HepG2 (cell line): ENCODE data around the gene MBD5. TPM values are rescaled to one million over a fixed set of nuclear protein-coding genes. Genes with fewer than 3 reads are reported as not detected.

Source experiments
- ATAC-seq: fragments of 200-7000 bp; cut with Tn5 transposase; 3 replicates; pipeline ENCODE4 v1.9.1; 2020; ENCODE audit warnings: mild to moderate bottlenecking, moderate library complexity
- BruUV-seq: library from RNA; stranded (reverse); fragments of 400-500 nt; replicated peaks from 2 replicates; lab custom pipeline; 2021; lab: Mats Ljungman, UMichigan
- CTCF ChIA-PET: fragments of 300-600 bp; formaldehyde crosslinking; extraction: SDS; loops from one replicate; lab custom pipeline; 2021; ENCODE audit warnings: low total read pairs, inconsistent platforms, low intra/inter-chr PET ratio; lab: Yijun Ruan, JAX
- POLR2A ChIA-PET: fragments of 350-600 bp; sonication (Branson Sonifier 250); formaldehyde crosslinking; loops from one replicate; lab custom pipeline; 2020; ENCODE audit warnings: antibody characterized with exemption, inconsistent platforms; lab: Yijun Ruan, JAX
- DNase-seq: peaks from one replicate; pipeline ENCODE4 v3.0.0-alpha.2; 2015; ENCODE audit warnings: low spot score
- FAIRE-seq: peaks from 3 replicates; lab custom pipeline; 2011; peaks lifted over from hg19 to GRCh38; lab: Jason Lieb, UNC
- H2AFZ ChIP-seq: one replicate; pipeline ENCODE4 v1.6.1; 2011; ENCODE audit warnings: low read length, inconsistent platforms
- H3K27ac ChIP-seq: fragments of 300-600 bp; 3 replicates; pipeline ENCODE4 v1.8.0; 2011; ENCODE audit warnings: mixed run types, mild to moderate bottlenecking, mixed read lengths, low read length, inconsistent platforms; ENCODE audit not compliant: insufficient read depth; ENCODE audit errors: extremely low read length
- H3K27me3 ChIP-seq, 2 experiments: fragments of 200-600 bp in 1 of 2; 2 replicates in 1 of 2; 3 replicates in 1 of 2; pipeline versions ENCODE4 v1.6.0 to v1.8.0; 2011; ENCODE audit warnings: low read length in 2 of 2, mild to moderate bottlenecking in 2 of 2, moderate library complexity in 2 of 2, inconsistent platforms in 1 of 2; ENCODE audit not compliant: insufficient read depth in 2 of 2, control insufficient read depth in 1 of 2
- H3K36me3 ChIP-seq, 2 experiments: fragments of 200-600 bp in 1 of 2; replicated peaks in 1 of 2; 2 replicates in 1 of 2; 3 replicates in 1 of 2; pipeline versions ENCODE4 v1.5.1 to v1.8.0; 2011; ENCODE audit warnings: low read length in 2 of 2, inconsistent platforms in 1 of 2; ENCODE audit not compliant: insufficient read depth in 2 of 2, control insufficient read depth in 1 of 2
- H3K4me1 ChIP-seq: 2 replicates; pipeline ENCODE4 v1.5.1; 2012; ENCODE audit warnings: low read length, inconsistent platforms; ENCODE audit not compliant: insufficient read depth
- H3K4me2 ChIP-seq: 2 replicates; pipeline ENCODE4 v1.6.0; 2011; ENCODE audit warnings: low read depth, low read length, inconsistent platforms
- H3K4me3 ChIP-seq, 3 experiments: fragments of 200-600 bp in 1 of 3; sonication (generic), shearing (Covaris generic) in 1 of 3; replicated peaks in 1 of 3; 2 replicates each; pipeline ENCODE4 v1.5.1; 2011 to 2016; ENCODE audit warnings: low read length in 3 of 3, inconsistent platforms in 2 of 3, low read depth in 2 of 3, mild to moderate bottlenecking in 2 of 3, control low read depth in 1 of 3, mixed read lengths in 1 of 3; ENCODE audit not compliant: insufficient read depth in 1 of 3
- H3K79me2 ChIP-seq: one replicate; pipeline ENCODE4 v1.6.1; 2011; ENCODE audit warnings: low read length, inconsistent platforms; ENCODE audit not compliant: insufficient read depth
- H3K9ac ChIP-seq: 2 replicates; pipeline ENCODE4 v1.6.0; 2011; ENCODE audit warnings: mild to moderate bottlenecking, low read depth, low read length, inconsistent platforms; ENCODE audit not compliant: insufficient read depth
- H3K9me3 ChIP-seq: 2 replicates; pipeline ENCODE4 v1.5.1; 2012; ENCODE audit warnings: mild to moderate bottlenecking, low read length
- H4K20me1 ChIP-seq: 2 replicates; pipeline ENCODE4 v1.6.0; 2011; ENCODE audit warnings: inconsistent platforms, mild to moderate bottlenecking, low read length, moderate library complexity; ENCODE audit not compliant: insufficient read depth
- ATM ChIP-seq: fragments of 450-650 bp; IDR thresholded peaks from 2 replicates; pipeline ENCODE4 v1.7.1; 2017; ENCODE audit warnings: mild to moderate bottlenecking, borderline replicate concordance
- DR1 ChIP-seq: sonication (generic); formaldehyde crosslinking; IDR thresholded peaks from 2 replicates; pipeline ENCODE4 v1.8.0; 2021; ENCODE audit warnings: mild to moderate bottlenecking, missing genetic modification reagents, inconsistent platforms
- FOSL2 ChIP-seq: sonication (generic); formaldehyde crosslinking; IDR thresholded peaks from 2 replicates; pipeline ENCODE4 v1.4.0; 2020; ENCODE audit warnings: missing genetic modification reagents
- HCFC1 ChIP-seq: fragments of 150-350 bp; IDR thresholded peaks from 2 replicates; pipeline ENCODE4 v1.6.1; 2014; ENCODE audit warnings: low read depth, low read length
- MXI1 ChIP-seq: IDR thresholded peaks from 3 replicates; pipeline ENCODE4 v1.6.1; 2012; ENCODE audit warnings: low read depth, low read length, inconsistent platforms, borderline replicate concordance
- NFYB ChIP-seq: sonication (generic); formaldehyde crosslinking; IDR thresholded peaks from 2 replicates; pipeline ENCODE4 v1.4.0; 2020; ENCODE audit warnings: missing genetic modification reagents
- PCBP1 ChIP-seq: fragments of 200-400 bp; formaldehyde crosslinking; IDR thresholded peaks from 2 replicates; pipeline ENCODE4 v1.6.1; 2017; ENCODE audit warnings: mild to moderate bottlenecking, low read depth, low read length, borderline replicate concordance
- SMARCE1 ChIP-seq: fragments of 450-650 bp; IDR thresholded peaks from 2 replicates; pipeline ENCODE4 v1.6.1; 2017; ENCODE audit warnings: borderline replicate concordance
- TBP ChIP-seq: sonication (generic); formaldehyde crosslinking; IDR thresholded peaks from 2 replicates; pipeline ENCODE4 v1.5.0; 2020; ENCODE audit warnings: missing genetic modification reagents
- THYN1 ChIP-seq: sonication (generic); formaldehyde crosslinking; IDR thresholded peaks from 2 replicates; pipeline ENCODE4 v1.8.1; 2023; ENCODE audit warnings: low read depth, mild to moderate bottlenecking, moderate library complexity, missing genetic modification reagents, borderline replicate concordance
- ZBTB1 ChIP-seq: sonication (generic); formaldehyde crosslinking; IDR thresholded peaks from 2 replicates; pipeline ENCODE4 v1.4.0; 2020; ENCODE audit warnings: missing genetic modification reagents, borderline replicate concordance
- ZNF234 ChIP-seq: sonication (generic); formaldehyde crosslinking; conservative IDR thresholded peaks from 2 replicates; pipeline ENCODE4 v1.5.1; 2020; ENCODE audit warnings: mild to moderate bottlenecking, missing genetic modification reagents
- ZNF816 ChIP-seq: sonication (generic); formaldehyde crosslinking; IDR thresholded peaks from 2 replicates; pipeline ENCODE4 v1.8.0; 2022; ENCODE audit warnings: missing genetic modification reagents, mild to moderate bottlenecking, borderline replicate concordance
- ZNF879 ChIP-seq: sonication (generic); formaldehyde crosslinking; IDR thresholded peaks from 2 replicates; pipeline ENCODE4 v1.8.1; 2023; ENCODE audit warnings: missing genetic modification reagents
- in situ Hi-C: cut with HindIII; loops from 2 replicates; pipeline ENCODE4 v1.10.0; 2017; ENCODE audit warnings: low pct_unique_long_range_greater_than_20kb; ENCODE audit not compliant: extremely low pct_ligation_motif_present
- intact Hi-C: fragments of 100-400 bp; cut with micrococcal nuclease; formaldehyde crosslinking; loops from one replicate; pipeline ENCODE4 v1.10.0; 2022; ENCODE audit not compliant: unreplicated experiment
- polyA plus RNA-seq, 8 experiments: library from polyadenylated mRNA; depleted of rRNA in 3 of 8; stranded (reverse) in 7 of 8; unstranded in 1 of 8; fragments of >200 nt; fragmentation: Illumina TruSeq in 4 of 8; extraction: Trizol in 4 of 8; gene quantifications; 2 replicates each; pipeline versions ENCODE4 v1.2.1 to v1.2.3, GENCODE V29; 2011 to 2016; ENCODE audit warnings: low read depth in 4 of 8, missing spikeins in 1 of 8, mixed read lengths in 1 of 8; ENCODE audit not compliant: insufficient read depth in 1 of 8
- total RNA-seq, 5 experiments: library from RNA; depleted of rRNA; stranded (reverse); fragments of >200 nt; fragmentation: Illumina TruSeq; extraction: Trizol; gene quantifications; 2 replicates each; pipeline ENCODE4 v1.2.3, GENCODE V29; 2016; ENCODE audit warnings: low read depth in 1 of 5
- TF ChIP-seq, protein P1 (sequence below): sonication (generic); formaldehyde crosslinking; IDR thresholded peaks from 2 replicates; pipeline ENCODE4 v1.4.0; 2020; ENCODE audit warnings: missing genetic modification reagents
- TF ChIP-seq, protein P2 (sequence below): sonication (generic); formaldehyde crosslinking; IDR thresholded peaks from 2 replicates; pipeline ENCODE4 v1.4.0; 2020; ENCODE audit warnings: missing genetic modification reagents
- TF ChIP-seq, protein P3 (sequence below): fragments of 450-650 bp; IDR thresholded peaks from 2 replicates; pipeline ENCODE4 v1.6.1; 2016
- TF ChIP-seq, protein P4 (sequence below): sonication (generic); formaldehyde crosslinking; IDR thresholded peaks from 2 replicates; pipeline ENCODE4 v1.5.0; 2020; ENCODE audit warnings: mild to moderate bottlenecking, low read depth, missing genetic modification reagents, borderline replicate concordance

Gene MBD5
- total and polyA plus RNA-seq, 2 of the 13 experiments (the other 11 are each of a cell fraction or from before 2014, with no cell fraction given) = 13.5 to 26.4 TPM

DNA sequence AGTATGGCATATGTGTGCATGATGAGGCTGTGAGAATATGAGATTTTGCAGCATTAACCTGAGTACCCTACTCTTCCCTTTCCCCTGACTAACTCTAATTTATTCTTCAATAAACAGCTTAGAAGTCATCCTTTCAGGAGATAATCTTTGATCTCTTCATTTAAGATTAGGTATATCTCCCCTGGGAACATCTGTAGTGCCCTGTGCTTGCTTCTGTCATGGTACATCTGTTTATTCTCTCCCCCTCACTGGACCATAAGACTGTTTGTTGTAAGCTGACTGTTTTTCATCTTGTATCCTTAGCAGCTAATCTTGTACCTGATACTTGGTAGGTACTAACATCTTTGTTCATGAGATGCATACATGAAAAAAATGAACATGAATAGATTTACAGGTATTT lies 83.1 kb downstream of the MBD5 start (continued):
- TF ChIP-seq, protein P1, sequence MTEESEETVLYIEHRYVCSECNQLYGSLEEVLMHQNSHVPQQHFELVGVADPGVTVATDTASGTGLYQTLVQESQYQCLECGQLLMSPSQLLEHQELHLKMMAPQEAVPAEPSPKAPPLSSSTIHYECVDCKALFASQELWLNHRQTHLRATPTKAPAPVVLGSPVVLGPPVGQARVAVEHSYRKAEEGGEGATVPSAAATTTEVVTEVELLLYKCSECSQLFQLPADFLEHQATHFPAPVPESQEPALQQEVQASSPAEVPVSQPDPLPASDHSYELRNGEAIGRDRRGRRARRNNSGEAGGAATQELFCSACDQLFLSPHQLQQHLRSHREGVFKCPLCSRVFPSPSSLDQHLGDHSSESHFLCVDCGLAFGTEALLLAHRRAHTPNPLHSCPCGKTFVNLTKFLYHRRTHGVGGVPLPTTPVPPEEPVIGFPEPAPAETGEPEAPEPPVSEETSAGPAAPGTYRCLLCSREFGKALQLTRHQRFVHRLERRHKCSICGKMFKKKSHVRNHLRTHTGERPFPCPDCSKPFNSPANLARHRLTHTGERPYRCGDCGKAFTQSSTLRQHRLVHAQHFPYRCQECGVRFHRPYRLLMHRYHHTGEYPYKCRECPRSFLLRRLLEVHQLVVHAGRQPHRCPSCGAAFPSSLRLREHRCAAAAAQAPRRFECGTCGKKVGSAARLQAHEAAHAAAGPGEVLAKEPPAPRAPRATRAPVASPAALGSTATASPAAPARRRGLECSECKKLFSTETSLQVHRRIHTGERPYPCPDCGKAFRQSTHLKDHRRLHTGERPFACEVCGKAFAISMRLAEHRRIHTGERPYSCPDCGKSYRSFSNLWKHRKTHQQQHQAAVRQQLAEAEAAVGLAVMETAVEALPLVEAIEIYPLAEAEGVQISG = no peak
- TF ChIP-seq ZNF879 = no peak
- no peak for TF ChIP-seq HCFC1
- TF ChIP-seq ATM = no peak
- no peak for TF ChIP-seq ZBTB1 (CRISPR knock-in tag)

DNA sequence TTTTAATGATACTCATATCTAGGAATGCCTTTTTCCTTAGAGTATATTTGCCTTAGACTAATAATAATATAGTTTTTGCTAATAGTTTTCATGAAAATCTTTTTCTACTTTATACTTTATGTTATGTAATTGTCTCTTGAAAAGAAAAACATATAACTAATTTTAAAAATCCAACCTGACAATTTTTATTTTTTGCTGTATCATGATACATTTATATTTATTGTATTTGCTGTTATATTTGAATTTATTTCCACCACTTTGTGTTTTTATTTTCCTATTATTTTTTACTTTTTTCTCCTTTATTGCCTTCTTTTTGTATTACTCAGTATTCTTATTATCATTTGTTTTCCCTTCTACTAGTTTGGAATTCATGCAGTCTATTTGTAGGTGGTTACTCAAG lies 85.4 kb downstream of the MBD5 start:
- ChIA-PET CTCF (no interaction called here), POLR2A (no interaction called here)
- no peak overlapping the region for H3K4me3 ChIP-seq
- H3K4me2 ChIP-seq = no peak overlapping the region
- H4K20me1 ChIP-seq = no peaks in the 10 kb centered on the region
- intact Hi-C loops = no loop called here
- no peak for ATAC-seq
- no peaks in the 10 kb centered on the region for H3K36me3 ChIP-seq
- BruUV-seq = no TSS peak
- DNase-seq = no peak
- FAIRE-seq = no peak
- in situ Hi-C loops = no loop called here
- H3K27ac ChIP-seq = no peak overlapping the region
- no peaks in the 10 kb centered on the region for H3K79me2 ChIP-seq
- no peaks in the 10 kb centered on the region for H3K9me3 ChIP-seq
- no peak overlapping the region for H3K9ac ChIP-seq
- H2AFZ ChIP-seq = no peak overlapping the region
- no peaks in the 10 kb centered on the region for H3K4me1 ChIP-seq
- no peaks in the 10 kb centered on the region for H3K27me3 ChIP-seq
- no peak for TF ChIP-seq FOSL2 (CRISPR knock-in tag)
- TF ChIP-seq TBP = no peak
- TF ChIP-seq DR1 = no peak
- TF ChIP-seq, protein P2, sequence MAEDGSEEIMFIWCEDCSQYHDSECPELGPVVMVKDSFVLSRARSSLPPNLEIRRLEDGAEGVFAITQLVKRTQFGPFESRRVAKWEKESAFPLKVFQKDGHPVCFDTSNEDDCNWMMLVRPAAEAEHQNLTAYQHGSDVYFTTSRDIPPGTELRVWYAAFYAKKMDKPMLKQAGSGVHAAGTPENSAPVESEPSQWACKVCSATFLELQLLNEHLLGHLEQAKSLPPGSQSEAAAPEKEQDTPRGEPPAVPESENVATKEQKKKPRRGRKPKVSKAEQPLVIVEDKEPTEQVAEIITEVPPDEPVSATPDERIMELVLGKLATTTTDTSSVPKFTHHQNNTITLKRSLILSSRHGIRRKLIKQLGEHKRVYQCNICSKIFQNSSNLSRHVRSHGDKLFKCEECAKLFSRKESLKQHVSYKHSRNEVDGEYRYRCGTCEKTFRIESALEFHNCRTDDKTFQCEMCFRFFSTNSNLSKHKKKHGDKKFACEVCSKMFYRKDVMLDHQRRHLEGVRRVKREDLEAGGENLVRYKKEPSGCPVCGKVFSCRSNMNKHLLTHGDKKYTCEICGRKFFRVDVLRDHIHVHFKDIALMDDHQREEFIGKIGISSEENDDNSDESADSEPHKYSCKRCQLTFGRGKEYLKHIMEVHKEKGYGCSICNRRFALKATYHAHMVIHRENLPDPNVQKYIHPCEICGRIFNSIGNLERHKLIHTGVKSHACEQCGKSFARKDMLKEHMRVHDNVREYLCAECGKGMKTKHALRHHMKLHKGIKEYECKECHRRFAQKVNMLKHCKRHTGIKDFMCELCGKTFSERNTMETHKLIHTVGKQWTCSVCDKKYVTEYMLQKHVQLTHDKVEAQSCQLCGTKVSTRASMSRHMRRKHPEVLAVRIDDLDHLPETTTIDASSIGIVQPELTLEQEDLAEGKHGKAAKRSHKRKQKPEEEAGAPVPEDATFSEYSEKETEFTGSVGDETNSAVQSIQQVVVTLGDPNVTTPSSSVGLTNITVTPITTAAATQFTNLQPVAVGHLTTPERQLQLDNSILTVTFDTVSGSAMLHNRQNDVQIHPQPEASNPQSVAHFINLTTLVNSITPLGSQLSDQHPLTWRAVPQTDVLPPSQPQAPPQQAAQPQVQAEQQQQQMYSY = no peak
- no peak for TF ChIP-seq ZNF234 (CRISPR knock-in tag)
- TF ChIP-seq, protein P3, sequence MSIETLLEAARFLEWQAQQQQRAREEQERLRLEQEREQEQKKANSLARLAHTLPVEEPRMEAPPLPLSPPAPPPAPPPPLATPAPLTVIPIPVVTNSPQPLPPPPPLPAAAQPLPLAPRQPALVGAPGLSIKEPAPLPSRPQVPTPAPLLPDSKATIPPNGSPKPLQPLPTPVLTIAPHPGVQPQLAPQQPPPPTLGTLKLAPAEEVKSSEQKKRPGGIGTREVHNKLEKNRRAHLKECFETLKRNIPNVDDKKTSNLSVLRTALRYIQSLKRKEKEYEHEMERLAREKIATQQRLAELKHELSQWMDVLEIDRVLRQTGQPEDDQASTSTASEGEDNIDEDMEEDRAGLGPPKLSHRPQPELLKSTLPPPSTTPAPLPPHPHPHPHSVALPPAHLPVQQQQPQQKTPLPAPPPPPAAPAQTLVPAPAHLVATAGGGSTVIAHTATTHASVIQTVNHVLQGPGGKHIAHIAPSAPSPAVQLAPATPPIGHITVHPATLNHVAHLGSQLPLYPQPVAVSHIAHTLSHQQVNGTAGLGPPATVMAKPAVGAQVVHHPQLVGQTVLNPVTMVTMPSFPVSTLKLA = no peak
- no peak for TF ChIP-seq SMARCE1
- TF ChIP-seq MXI1 = no peak
- TF ChIP-seq THYN1 (CRISPR knock-in tag) = no peak
- no peak for TF ChIP-seq ZNF816 (CRISPR knock-in tag)
- no peak for TF ChIP-seq NFYB (CRISPR knock-in tag)
- TF ChIP-seq, protein P4, sequence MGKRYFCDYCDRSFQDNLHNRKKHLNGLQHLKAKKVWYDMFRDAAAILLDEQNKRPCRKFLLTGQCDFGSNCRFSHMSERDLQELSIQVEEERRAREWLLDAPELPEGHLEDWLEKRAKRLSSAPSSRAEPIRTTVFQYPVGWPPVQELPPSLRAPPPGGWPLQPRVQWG = no peak
- TF ChIP-seq PCBP1 = no peak
